HFF-Myc (cell line): ENCODE results near the gene ARHGAP42.

Experiments used
- DNase-seq: peaks from one replicate; pipeline ENCODE4 v3.0.0-alpha.2; 2011; ENCODE audit warnings: low read depth; ENCODE audit errors: extremely low read depth
- H3K4me3 ChIP-seq: replicated peaks from 2 replicates; pipeline ENCODE4 v1.5.1; 2011; ENCODE audit warnings: low read depth, mild to moderate bottlenecking, control low read depth, low read length
- TF ChIP-seq, protein P1 (sequence below): IDR thresholded peaks from 2 replicates; pipeline ENCODE4 v1.5.1; 2012; ENCODE audit warnings: mild to moderate bottlenecking, low read depth, low read length, control low read depth; ENCODE audit errors: missing control alignments

ARHGAP42 gene

GRCh38 chr11:100734743-100735527, 47.8 kb downstream of the ARHGAP42 start:
- H3K4me3 ChIP-seq = no peak overlapping the region
- DNase-seq = no peak
- TF ChIP-seq, protein P1, sequence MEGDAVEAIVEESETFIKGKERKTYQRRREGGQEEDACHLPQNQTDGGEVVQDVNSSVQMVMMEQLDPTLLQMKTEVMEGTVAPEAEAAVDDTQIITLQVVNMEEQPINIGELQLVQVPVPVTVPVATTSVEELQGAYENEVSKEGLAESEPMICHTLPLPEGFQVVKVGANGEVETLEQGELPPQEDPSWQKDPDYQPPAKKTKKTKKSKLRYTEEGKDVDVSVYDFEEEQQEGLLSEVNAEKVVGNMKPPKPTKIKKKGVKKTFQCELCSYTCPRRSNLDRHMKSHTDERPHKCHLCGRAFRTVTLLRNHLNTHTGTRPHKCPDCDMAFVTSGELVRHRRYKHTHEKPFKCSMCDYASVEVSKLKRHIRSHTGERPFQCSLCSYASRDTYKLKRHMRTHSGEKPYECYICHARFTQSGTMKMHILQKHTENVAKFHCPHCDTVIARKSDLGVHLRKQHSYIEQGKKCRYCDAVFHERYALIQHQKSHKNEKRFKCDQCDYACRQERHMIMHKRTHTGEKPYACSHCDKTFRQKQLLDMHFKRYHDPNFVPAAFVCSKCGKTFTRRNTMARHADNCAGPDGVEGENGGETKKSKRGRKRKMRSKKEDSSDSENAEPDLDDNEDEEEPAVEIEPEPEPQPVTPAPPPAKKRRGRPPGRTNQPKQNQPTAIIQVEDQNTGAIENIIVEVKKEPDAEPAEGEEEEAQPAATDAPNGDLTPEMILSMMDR = no peak

- DNase-seq = no peak
- TF ChIP-seq, protein P1 = no peak
- no peak overlapping the region for H3K4me3 ChIP-seq
Measured at GRCh38 chr11:100735949-100736675, 49.0 kb downstream of the ARHGAP42 start.

- DNase-seq = no peak
- TF ChIP-seq, protein P1 = no peak
- no peak overlapping the region for H3K4me3 ChIP-seq
Measured at GRCh38 chr11:100738701-100739270, 51.7 kb downstream of the ARHGAP42 start.

- H3K4me3 ChIP-seq = no peak overlapping the region
- no peak for DNase-seq
- TF ChIP-seq, protein P1 = no peak
Measured at GRCh38 chr11:100739666-100740065, 52.6 kb downstream of the ARHGAP42 start.

DNA sequence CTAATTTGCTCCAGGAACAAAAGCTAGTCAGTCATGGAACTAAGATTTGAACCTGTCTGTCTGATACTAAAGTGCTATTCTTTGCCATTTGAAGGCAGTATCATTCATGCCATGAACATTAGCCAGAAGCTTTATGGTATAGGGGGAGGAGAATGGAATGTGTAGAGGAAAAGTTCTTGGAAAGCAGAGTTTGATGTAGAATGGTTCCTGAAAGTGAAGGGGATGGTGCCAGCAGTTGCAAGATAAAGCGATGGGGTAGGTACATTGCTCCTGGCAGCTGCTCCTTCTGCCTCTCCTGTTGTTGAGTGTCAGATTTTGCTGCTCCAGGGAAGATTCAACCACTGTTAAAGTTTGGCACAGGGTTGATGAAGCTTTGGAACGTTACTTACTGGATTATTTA, 53.4 kb downstream of the ARHGAP42 start:
- TF ChIP-seq, protein P1 = no peak
- DNase-seq = no peak
- no peak overlapping the region for H3K4me3 ChIP-seq

DNA sequence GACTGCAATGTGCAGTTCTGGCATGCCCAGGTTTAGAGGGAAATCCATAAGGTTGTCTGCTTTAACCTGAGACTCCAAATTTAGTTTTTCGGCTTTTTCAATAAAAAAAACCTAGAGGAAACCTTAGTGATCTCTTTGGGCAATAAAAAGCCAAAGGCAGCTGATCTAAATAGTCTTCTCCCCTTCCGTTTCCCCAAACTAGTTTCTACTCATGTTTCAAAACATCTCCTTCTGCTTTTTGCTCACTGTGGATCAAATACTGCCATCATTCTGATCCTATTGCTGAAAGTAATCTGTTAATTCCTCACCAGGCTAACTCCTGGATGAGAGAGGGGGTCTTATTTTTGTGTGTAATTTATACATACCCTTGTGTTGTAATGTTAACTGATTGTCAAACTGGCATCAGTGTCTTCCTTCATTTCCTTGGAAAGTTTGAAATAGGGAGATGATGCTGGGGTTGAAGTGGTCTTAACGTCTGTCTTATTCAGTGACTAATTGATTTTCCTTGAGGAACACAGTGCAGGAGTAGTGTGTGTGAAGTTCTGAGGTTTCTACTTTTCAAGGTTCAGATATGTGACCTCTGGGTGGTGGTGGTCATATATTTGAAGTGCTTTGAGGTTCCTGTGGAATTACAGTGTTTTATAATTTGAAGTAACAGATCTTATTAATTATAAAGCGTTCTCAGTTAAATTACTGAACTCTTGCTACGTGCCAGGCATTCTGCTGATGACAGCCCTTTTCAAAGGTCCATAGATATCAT, 55.0 kb downstream of the ARHGAP42 start:
- DNase-seq = no peak
- TF ChIP-seq, protein P1 = no peak

More for the DNA sequence above, 55.0 kb downstream of the ARHGAP42 start:
- no peak overlapping the region for H3K4me3 ChIP-seq
